SKM-1 (cell line): Measurements from ENCODE around the gene NPW.

Experiments
- DNase-seq: peaks from one replicate; lab custom pipeline; 2025; ENCODE audit not compliant: unreplicated experiment; lab: John Stamatoyannopoulos, UW

NPW gene

DNA sequence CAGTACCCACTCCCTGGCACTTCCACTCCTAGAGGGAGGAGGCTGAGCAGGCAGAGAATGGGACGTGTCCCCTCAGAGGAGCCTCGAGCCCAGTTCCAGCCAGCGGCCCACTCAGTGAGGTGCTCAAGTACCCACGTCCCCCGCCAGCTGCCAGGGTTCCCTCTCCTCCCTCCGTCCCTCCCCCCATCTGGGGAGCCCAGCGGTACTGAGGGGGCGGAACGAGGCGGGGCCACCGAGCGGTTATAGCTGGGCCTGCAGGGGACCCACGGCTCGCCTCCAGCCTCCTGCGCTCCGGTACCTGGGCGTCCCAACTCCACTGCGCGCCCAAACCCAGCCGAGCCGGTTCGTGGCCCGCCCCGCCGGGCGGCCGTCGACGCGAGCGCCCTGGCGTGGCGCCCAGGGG is at the start of gene NPW:
NPW (plus strand) TSS at position 268 of the 403 bp plus-strand sequence.
- no peak for DNase-seq

DNA sequence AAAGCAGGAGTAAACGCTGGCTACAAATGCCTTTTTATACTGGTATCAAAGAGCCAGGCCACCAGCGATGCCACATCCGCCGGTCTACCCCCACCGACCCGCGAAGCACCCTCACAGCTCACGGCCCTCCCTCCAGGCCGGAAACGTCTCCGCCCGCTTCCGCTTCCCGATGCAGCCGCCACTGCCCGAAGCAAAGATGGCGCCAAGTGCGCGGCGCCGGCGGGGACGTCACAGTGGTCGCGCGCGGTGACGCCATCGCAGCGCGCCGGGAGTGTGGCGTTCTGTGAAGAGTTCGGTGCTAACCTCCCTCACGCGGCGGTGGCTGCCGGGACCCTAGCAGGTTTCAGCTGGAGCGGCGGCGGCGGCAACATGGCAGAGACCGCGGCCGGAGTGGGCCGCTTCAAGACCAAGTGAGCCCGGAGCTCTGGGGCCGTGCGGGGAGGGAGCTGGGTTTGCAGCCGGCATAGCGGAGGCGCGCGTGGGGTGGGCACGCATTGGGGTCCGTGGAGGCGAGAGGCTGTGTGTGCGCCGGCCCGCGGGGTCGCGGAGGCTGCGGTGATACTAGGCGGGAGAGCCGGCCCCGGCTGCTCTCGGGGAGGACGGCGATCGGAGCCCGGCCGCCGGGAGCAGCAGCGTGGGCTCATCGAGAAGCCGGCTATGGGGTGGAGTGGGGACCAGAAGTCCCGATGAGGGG is 47.6 kb upstream of the NPW start, which contains the start of gene TBL3:
TBL3 (plus strand) TSS at position 258 of the 694 bp plus-strand sequence; CDS start at position 370, 112 bp downstream.
- peak; percentile 88 for DNase-seq

DNA sequence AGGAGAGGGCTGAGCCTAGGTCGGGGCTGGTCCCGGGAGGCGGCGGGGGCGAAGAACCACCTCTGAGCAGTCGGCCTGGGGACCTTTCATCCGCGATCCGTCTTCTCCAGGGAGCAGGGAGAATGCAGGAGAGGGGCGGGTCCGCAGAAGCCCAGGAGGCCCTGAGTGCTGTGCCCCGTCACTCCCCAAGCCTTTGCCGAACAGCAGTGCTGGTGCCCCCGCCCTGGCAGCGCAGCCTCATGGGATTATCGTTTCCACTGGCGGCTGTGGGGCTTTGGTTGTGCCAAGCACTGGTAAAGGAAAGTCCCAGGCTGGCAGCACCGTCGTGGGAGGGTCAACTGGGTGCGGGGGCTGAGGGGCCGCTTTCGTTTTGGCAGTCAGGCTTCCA is 47.1 kb upstream of the NPW start:
- DNase-seq = no peak

DNA sequence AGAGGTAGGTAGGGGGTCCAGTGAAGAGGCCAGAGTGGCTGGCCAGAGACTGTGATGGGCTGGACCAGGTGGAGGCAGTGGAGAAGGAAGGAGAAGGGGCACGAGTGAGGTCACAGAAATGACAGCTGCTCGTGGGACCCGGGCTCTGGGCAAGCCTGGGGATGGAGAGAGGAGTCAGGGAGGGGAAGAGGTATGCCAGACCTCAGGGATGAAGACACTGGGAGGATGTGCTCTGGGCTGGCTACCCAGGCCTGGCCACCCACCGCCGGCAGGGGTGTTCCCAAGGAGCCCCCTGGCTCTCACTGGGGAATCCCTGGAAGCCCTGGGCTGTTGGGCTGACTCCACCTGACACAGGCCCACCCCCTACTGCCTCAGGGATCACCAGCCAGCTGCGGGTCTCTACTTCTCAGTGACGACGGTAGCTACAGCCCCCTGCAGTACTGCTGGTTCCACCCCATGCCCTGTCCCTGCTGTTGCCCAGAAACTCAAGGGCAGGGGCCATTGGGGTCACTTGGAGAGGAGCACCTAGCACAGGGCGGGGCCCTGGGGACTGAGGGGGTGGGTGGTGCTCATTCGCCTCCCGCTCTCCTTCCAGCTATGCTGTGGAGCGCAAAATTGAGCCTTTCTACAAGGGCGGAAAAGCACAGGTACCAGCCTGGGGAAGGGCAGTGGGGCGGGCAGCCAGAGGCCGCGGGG is 46.0 kb upstream of the NPW start:
- DNase-seq = no peak

DNA sequence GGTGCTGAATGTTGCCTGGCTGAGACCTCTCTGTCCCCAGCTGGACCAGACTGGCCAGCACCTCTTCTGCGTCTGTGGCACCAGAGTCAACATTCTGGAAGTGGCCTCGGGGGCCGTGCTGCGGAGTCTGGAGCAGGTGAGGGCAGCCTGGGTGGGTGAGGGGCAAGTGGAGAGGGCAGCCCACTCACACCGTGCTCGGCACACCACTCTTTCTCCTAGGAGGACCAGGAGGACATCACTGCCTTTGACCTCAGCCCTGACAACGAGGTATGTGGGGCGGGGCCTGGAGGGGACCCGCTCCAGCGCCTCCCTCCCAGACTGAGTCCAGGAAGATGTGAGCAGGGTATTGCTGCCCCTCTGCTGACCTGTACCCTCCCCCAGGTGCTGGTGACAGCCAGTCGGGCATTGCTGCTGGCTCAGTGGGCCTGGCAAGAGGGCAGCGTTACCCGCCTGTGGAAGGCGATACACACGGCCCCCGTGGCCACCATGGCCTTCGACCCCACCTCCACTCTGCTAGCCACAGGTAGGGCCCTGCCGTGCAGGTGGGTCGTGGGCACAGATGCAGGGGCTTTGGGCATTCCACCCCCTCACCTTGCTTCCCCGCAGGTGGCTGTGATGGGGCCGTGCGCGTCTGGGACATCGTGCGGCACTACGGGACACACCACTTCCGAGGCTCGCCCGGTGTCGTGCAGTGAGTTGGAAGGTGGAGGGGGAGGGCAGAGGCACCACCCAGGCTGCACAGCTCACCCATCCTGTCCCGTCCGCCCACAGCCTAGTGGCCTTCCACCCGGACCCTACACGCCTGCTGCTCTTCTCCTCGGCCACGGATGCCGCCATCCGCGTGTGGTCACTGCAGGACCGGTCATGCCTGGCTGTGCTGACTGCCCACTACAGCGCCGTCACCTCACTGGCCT is 45.2 kb upstream of the NPW start:
- DNase-seq = no peak

DNA sequence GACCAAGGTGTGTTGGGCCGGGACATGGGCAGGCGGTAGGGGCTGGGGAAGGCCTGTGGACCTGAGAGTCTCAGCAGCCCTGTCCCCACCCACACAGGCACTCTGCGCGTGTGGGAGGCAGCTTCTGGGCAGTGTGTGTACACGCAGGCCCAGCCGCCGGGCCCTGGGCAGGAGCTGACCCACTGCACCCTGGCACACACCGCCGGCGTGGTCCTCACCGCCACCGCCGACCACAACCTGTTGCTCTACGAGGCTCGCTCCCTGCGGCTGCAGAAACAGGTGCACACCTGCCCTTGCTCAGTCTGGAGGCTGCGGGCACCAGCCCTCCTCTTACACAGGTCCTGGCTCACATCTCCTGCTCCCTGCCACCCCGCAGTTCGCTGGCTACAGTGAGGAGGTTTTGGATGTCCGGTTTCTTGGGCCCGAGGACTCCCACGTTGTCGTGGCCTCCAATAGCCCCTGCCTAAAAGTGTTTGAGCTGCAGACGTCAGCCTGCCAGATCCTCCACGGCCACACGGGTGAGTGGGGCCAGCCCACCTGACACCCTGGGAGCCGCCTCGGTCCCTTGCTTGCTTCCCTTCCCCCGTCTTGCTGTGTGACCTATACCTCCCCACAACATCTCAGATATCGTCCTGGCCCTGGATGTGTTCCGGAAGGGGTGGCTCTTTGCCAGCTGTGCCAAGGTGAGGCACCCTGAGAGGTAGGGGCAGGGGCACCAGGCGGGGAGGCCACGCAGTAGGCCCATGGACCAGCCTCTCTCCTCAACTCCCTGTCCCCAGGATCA is 44.0 kb upstream of the NPW start:
- no peak for DNase-seq

DNA sequence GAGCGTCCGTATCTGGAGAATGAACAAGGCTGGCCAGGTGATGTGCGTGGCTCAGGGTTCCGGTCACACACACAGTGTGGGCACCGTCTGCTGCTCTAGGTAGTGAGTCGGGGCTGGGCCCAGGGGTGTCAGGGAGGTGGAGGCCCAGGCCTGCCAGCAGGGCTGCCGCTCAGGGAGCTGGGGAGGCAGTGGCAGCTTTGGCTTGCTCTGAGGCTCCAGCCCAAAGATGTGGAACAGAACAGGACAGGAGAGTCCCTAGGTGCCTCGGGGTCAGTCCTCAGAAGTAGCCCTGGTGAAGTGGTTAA is 43.4 kb upstream of the NPW start:
- DNase-seq = no peak

DNA sequence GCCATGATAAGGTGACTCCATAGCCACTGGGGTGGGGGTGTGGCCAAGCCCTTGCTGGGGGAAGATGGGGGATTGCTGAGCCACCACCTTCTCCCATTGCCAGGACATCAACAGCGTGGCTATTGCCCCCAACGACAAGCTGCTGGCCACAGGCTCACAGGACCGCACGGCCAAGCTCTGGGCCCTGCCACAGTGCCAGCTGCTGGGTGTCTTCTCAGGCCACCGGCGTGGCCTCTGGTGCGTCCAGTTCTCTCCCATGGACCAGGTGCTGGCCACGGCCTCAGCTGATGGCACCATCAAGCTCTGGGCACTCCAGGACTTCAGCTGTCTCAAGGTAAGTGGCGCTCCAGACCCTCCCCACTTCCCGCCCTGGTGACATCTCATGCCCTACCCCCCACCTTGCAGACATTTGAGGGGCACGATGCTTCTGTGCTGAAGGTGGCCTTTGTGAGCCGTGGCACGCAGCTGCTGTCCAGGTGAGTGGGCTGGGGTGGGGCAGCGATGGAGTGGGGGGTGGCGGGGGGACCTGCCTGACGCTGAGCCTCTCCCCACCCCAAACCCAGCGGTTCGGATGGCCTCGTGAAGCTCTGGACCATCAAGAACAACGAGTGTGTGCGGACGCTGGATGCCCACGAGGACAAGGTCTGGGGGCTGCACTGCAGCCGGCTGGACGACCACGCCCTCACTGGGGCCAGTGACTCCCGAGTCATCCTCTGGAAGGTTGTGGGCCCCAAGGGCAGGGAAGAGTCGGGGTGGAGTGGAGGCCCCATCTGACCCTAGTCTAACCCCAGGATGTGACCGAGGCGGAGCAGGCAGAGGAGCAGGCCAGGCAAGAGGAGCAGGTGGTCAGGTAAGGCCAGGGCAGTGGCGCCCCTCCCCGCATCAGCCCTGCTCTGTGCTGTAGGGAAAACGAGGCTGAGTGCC is 42.4 kb upstream of the NPW start:
- no peak for DNase-seq

DNA sequence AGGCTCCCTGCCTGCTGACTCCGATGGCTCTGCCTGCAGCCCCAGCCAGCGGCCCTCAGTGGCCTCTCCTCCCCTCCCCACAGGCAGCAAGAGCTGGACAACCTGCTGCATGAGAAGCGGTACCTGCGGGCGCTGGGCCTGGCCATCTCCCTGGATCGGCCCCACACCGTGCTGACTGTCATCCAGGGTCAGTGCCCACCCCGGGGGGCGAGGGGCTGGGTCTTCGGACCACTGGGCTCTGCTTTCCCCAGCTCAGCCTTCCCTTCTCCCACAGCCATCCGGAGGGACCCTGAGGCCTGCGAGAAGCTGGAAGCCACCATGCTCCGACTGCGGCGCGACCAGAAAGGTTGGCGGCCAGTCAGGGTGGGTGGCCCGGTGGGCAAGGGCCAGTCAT is 41.7 kb upstream of the NPW start:
- no peak for DNase-seq

DNA sequence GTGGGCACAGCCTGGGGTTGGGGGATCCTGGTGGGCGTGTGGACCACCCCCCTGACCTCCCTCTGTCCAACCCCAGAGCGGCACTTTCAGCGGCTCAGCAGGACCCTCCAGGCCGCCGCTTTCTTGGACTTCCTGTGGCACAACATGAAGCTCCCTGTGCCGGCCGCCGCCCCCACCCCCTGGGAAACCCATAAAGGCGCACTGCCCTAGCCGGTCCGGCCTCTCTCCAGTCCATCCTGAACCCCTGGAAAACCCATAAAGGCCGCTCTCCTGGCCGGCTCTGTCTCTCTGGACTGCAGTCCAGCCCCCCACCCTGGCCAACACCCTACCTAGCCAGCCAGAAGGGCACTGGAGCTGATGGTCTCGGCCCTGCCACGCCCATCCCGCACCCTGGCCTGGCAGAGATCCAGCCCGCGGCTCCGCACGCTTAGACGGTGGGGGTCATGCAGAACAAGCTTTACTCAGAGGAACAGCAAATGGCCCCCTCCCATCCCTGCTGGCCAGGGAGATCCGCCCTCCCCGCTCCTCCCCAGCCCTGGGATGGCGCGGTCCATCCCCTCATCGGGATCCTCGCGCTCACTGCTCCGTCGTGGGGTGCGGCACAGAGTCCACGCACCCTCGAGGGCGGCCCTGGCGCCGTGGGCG is 41.0 kb upstream of the NPW start:
- no peak for DNase-seq

DNA sequence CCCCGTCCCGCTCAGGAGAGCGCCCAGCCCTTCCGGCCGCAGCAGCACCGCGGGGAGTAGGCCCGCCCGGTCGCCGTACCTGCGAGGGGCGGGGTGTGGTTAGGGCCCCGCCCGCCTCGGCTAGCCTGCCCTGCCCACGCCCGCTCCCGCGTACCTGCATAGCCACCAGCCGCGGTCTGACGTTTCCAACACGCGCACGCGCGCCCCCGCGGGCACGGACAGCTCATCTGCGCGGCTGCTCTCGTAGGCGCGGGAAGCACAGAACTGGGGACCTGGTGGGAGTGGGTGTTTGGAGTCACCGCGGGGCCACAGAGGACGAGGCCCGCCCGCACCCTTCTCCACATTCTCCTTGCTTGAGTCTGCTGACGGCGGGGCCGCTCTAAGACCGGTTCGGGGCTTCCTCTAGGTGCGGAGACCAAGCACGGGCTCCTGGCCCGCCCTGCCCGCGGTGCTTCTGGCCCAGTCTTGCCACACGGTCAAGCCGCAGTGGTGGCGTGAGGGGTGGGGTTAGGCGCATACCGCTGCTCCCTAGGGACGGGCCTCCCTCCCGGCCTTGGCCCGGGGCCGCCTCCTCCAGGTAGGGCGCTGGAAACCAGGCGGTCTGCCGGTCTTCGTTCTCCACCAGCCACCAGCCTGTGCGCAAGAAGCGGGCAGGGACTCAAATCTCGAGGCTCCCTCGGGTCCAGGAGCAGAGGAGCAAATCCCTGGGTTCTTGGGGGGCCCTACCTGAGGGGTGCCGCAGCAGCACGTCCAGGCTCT is 40.1 kb upstream of the NPW start:
- DNase-seq = no peak

DNA sequence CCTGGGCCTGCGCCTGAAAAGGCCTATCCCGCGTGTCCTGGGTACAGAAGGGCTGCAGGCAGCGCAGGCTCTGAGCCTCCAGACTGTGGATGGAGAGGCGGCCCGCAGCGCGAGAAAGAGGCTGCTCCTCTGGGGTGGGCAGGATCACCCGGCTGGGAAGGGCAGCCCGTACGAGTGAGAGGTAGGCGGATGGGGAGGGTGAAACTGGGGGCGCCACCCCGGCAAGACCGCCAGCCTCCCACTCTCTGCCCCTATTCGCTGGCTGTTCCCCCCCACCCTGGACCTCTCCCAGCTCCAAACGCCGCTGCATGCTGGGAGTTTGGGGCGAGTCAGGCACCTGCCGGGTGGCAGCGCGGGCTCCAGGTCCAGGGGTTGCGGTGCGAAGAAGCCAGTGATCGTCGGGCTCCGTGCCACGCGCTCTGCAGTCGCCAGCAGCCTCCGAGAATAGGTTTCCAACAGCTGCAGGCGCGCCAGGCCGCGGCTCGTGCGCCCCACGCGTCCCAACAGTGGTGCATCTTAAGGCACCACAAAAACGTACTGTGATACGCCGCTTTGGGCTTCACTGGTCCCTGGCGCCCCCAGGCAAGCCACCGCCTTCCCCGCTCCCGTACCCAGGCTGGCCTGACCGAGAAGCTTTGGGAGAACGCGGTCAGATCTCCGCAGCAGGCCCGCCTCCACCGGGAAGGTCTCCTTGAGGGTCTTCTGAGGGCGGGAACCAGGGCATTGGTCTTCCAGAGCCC is 39.4 kb upstream of the NPW start:
- DNase-seq = no peak

DNA sequence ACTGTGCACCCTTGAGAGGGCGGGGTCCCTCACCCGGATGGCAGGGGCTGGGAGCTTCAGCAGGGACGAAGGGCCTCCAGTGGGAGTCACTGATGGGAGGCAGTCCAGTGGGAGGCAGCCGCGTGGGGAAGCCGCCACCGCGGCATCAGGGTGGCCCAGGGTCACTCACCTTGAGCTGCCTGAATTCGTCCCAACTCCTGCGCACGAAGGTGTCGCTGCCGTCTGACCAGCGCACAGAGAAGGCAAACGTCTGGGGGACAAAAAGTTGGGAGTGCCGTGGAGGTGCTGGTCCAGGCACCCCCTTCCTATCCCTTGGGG is 38.9 kb upstream of the NPW start:
- no peak for DNase-seq

DNA sequence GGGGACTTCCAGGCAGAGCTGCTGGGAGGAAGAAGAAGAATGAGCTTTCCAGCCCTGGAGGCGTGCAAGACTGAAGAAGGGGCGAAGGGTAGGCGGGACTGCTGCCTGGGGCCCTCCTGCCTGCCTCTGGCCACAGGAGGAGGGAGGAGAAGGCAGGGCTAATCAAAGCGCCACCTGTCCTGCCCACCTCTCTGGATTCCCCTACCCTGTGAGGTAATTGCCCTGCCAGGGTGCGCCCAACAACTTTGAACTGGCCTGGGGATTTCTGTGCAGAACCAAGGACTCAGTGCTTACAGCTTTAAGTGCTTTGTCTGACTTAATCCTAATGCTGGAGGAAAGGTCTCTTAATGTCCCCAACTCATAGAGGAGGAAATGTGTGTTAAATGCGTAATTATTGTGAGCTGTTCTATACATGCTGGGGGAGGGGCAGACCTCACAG is 38.2 kb upstream of the NPW start, which contains the start of gene NOXO1:
NOXO1 (minus strand) TSS at position 72 of the 439 bp plus-strand sequence. CDS start 290 bp downstream, outside the sequence.
- DNase-seq = no peak

DNA sequence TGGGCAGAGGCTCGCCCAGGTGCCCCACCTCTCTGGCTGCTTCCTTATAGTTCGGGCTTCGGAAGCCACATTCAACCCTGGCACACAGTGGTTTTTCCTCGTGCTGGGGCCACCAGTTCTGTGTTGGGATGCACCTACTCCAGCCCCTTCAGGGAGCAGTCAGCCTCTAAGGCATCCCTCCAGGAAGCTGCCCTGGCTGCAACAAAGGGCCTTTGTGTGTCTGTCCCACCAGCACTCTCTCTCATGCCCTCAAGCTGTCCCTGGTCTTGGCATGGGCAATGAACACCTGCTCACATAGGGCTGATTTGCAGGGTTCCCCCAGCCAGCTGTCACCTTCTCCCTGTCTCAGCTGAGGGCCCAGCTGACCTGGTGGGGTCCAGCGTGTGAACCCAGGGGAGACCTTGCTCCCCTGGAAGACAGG is 37.6 kb upstream of the NPW start:
- no peak for DNase-seq

DNA sequence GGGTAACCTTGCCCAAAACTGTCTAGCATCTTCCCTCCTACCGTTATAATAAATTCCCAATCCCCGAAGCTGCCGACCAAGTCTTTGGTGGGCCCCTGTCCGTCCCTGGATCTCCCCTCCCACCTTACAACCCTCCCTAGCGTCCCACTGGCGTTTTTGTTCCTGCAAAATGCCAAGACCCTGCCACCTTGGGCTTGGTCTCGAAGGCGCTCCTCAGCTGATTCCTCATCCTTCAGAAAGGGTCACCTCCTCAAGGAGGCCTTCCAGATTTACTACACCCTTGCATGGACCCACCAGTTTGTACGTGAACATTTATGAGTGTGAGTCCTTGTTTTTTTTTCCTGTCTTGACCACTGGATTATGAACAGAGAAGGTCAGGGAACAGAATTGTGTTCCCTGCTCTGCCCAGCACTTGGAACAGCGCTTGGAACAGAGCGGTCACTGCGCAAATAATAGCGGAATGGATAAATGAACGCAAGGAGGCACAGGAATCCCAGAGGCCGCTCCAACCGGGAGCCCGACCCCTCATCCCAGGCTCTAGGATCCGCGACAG is 36.5 kb upstream of the NPW start:
- DNase-seq = no peak

DNA sequence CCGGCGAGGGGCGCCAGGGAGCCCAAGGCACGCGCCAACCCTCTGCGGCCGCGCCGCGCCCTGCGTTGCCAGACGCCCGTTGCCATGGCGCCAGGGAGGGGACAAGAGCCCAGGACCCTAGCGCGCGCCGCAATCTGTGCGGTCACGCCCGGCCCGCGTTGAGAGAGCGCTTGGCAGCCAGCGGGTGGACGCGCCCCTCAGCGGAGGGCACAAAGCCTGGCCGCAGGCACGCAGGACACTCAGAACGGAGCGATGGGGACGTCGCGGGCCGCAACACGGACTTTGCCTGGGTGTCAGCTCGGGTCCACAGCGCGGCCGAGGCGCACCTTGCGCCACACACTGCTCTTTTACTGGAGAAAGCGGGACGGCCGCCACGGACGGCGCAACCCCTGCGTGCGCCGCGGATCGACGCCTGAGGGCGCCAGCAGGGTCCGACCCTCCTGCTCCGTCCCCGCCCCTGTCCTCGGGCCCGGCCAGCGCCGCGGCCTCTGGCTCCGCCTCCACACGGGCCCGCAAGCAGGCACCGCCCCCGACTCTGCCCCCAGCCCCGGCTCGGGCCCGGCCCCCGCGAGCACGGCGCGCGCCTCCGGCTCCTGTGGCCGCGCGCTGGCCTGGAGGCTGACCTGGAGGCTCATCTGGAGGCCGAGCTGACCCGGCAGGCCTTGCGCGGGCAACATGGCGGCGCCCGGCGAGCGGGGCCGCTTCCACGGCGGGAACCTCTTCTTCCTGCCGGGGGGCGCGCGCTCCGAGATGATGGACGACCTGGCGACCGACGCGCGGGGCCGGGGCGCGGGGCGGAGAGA is 35.8 kb upstream of the NPW start, which contains the start of gene GFER:
GFER (plus strand) TSS at position 650 of the 803 bp plus-strand sequence; CDS start at position 676, 26 bp downstream.
- peak; percentile 83 for DNase-seq
